Loucy (cell line): Measurements from ENCODE around the gene SLC11A2.

Experiments
- H2AFZ ChIP-seq: fragments of 200-600 bp; sonication (generic); 2 replicates; pipeline ENCODE4 v1.6.0; 2016; ENCODE audit warnings: antibody characterized with exemption, mild to moderate bottlenecking, low read length, moderate library complexity
- H3F3A ChIP-seq: fragments of 200-600 bp; 2 replicates; pipeline ENCODE4 v1.6.0; 2016; ENCODE audit warnings: antibody characterized with exemption, low read depth, mild to moderate bottlenecking
- H3K27me3 ChIP-seq: fragments of 200-600 bp; sonication (generic); 2 replicates; pipeline ENCODE4 v1.6.1; 2014; ENCODE audit warnings: low read length, mild to moderate bottlenecking; ENCODE audit not compliant: insufficient read depth, poor library complexity, severe bottlenecking
- H3K36me3 ChIP-seq: fragments of 200-600 bp; sonication (generic); 2 replicates; pipeline ENCODE4 v1.6.1; 2016; ENCODE audit warnings: low read length; ENCODE audit not compliant: insufficient read depth
- H3K4me1 ChIP-seq: fragments of 200-600 bp; sonication (generic); 2 replicates; pipeline ENCODE4 v1.5.1; 2014; ENCODE audit warnings: low read length, mild to moderate bottlenecking; ENCODE audit not compliant: insufficient read depth, poor library complexity, severe bottlenecking
- H3K4me2 ChIP-seq: fragments of 200-600 bp; sonication (generic); 2 replicates; pipeline ENCODE4 v1.6.0; 2014; ENCODE audit warnings: antibody characterized with exemption, low read length, low read depth, mild to moderate bottlenecking; ENCODE audit not compliant: poor library complexity, severe bottlenecking
- H3K4me3 ChIP-seq: fragments of 200-600 bp; sonication (generic); 2 replicates; pipeline ENCODE4 v1.5.1; 2014; ENCODE audit warnings: low read length, mild to moderate bottlenecking, mixed read lengths; ENCODE audit not compliant: poor library complexity, severe bottlenecking
- H3K79me2 ChIP-seq: fragments of 200-600 bp; sonication (generic); 2 replicates; pipeline ENCODE4 v1.6.1; 2014; ENCODE audit warnings: low read length; ENCODE audit not compliant: insufficient read depth
- H3K9ac ChIP-seq: fragments of 200-600 bp; sonication (generic); 2 replicates; pipeline ENCODE4 v1.6.0; 2014; ENCODE audit warnings: mild to moderate bottlenecking, low read depth, low read length, moderate library complexity; ENCODE audit not compliant: poor library complexity, severe bottlenecking
- H3K9me2 ChIP-seq: fragments of 200-600 bp; sonication (generic); replicated peaks from 2 replicates; pipeline ENCODE4 v1.6.1; 2016; ENCODE audit warnings: low read depth, low read length, mixed read lengths
- H3K9me3 ChIP-seq: fragments of 200-600 bp; sonication (generic); 2 replicates; pipeline ENCODE4 v1.6.1; 2014; ENCODE audit warnings: mild to moderate bottlenecking, antibody characterized with exemption, low read length, low read depth; ENCODE audit not compliant: insufficient read depth
- H4K20me1 ChIP-seq: fragments of 200-600 bp; sonication (generic); 2 replicates; pipeline ENCODE4 v1.6.0; 2014; ENCODE audit warnings: antibody characterized with exemption, low read length, mild to moderate bottlenecking; ENCODE audit not compliant: insufficient read depth, poor library complexity, severe bottlenecking
- CTCF ChIP-seq: fragments of 200-600 bp; sonication (generic); conservative IDR thresholded peaks from 2 replicates; pipeline ENCODE4 v1.5.1; 2014; ENCODE audit warnings: mild to moderate bottlenecking, antibody characterized with exemption, low read length
- EZH2phosphoT487 ChIP-seq: fragments of 200-600 bp; IDR thresholded peaks from 2 replicates; pipeline ENCODE4 v1.6.1; 2018; ENCODE audit warnings: antibody characterized with exemption, mild to moderate bottlenecking, moderate library complexity, borderline replicate concordance

Gene SLC11A2

GRCh38 chr12:51025338-51025835, 797 bp downstream of the SLC11A2 start:
- peak overlapping the region; percentile 89 for H2AFZ ChIP-seq
- peaks cover 52% of the 10 kb centered on the region for H3K4me1 ChIP-seq
- peak overlapping the region; percentile 93 for H3K4me3 ChIP-seq
- H3F3A ChIP-seq, result no peaks in the 10 kb centered on the region
- no peak for TF ChIP-seq EZH2phosphoT487
- TF ChIP-seq CTCF, result no peak
- H3K9me2 ChIP-seq, result no peaks in the 10 kb centered on the region
- no peaks in the 10 kb centered on the region for H3K27me3 ChIP-seq
- H4K20me1 ChIP-seq, result peaks cover 15% of the 10 kb centered on the region
- H3K9me3 ChIP-seq, result no peaks in the 10 kb centered on the region
- peak overlapping the region; percentile 93 for H3K9ac ChIP-seq
- peaks cover 58% of the 10 kb centered on the region for H3K79me2 ChIP-seq
- H3K36me3 ChIP-seq, result no peaks in the 10 kb centered on the region
- peak overlapping the region; percentile 97 for H3K4me2 ChIP-seq

DNA sequence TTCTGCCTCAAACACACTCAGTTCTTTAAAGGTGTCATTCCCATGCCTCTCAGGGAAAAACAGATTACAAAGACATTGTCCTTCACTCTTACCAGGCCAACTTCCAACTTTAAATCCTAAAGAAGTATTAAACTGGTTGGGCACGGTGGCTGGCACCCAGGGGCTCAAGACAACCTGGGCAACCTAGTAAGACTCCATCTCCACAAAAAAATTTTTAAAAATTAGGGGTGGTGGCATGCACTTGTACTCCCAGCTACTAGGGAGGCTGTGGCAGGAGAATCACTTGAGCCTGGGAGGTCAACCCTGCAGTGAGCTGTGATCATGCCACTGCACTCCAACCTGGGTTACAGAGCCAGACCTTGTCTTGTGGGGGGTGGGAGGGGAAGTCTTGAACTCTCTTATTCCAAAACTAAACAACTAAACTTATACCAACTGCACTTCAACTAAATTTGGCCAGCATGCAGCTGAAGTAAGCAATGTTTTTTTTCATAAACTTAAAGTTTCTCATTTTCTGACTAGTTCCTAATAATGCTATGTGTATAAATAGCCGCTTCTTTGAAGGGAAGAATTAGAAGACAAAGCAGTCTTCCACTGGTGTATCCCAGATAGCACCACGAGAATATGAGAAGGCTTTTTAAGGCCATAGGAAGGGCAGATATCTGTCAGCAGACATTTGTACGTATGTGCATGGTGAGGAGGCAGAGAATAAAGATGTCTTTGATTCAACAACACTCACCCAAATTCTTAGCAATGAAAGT, 2.4 kb downstream of the SLC11A2 start:
- H3K9me3 ChIP-seq, result no peaks in the 10 kb centered on the region
- H3K9me2 ChIP-seq, result no peaks in the 10 kb centered on the region
- H3F3A ChIP-seq, result 0 out of 2 replicates have a peak, but pooled peaks cover 5% of the 10 kb centered on the region
- no peaks in the 10 kb centered on the region for H3K27me3 ChIP-seq
- peak overlapping the region; percentile 97 for H3K4me2 ChIP-seq
- peaks cover 73% of the 10 kb centered on the region for H3K79me2 ChIP-seq
- peak overlapping the region; percentile 93 for H3K4me3 ChIP-seq
- TF ChIP-seq EZH2phosphoT487 (no peak), CTCF (no peak)
- H4K20me1 ChIP-seq, result peaks cover 20% of the 10 kb centered on the region
- peaks cover 68% of the 10 kb centered on the region for H3K4me1 ChIP-seq
- no peaks in the 10 kb centered on the region for H3K36me3 ChIP-seq
- no peak overlapping the region for H2AFZ ChIP-seq
- peak overlapping the region; percentile 93 for H3K9ac ChIP-seq

DNA sequence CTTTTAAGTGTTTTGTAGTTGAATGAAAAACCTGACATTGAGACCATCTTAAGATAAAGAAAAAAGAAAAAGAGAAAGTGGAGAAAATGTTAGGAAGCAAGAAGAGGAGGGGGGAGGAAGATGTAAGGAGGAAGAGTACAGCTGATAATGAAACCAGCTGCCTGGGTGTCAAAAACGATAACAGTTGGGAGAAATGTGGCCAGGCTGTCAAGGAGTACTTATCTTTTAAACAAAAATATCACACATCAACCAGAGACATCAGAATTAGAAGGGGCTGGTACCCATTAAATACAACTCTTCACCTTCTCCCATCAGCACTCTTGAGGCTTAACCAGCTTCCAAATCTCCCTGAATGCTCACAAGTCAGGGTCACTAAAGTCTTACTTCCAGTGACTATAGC, 4.5 kb downstream of the SLC11A2 start:
- Histone ChIP-seq H4K20me1 (peaks cover 28% of the 10 kb centered on the region), H3K9ac (peak overlapping the region; percentile 93), H3K36me3 (no peaks in the 10 kb centered on the region), H3F3A (0 out of 2 replicates have a peak, but pooled peaks cover 5% of the 10 kb centered on the region), H3K4me2 (peak overlapping the region; percentile 97), H2AFZ (no peak overlapping the region), H3K4me1 (peaks cover 83% of the 10 kb centered on the region), H3K79me2 (peaks cover 94% of the 10 kb centered on the region), H3K4me3 (peak overlapping the region; percentile 93), H3K9me2 (no peaks in the 10 kb centered on the region), H3K27me3 (no peaks in the 10 kb centered on the region), H3K9me3 (no peaks in the 10 kb centered on the region)
- TF ChIP-seq EZH2phosphoT487 (no peak), CTCF (no peak)
